ENCODE measurements around the gene MRPL22.
"Not testable (repeated sequence)": the region's sequence is repeated elsewhere in the genome, so short reads cannot be mapped to it uniquely, and the experiment has no call there.

The MRPL22 gene

DNA sequence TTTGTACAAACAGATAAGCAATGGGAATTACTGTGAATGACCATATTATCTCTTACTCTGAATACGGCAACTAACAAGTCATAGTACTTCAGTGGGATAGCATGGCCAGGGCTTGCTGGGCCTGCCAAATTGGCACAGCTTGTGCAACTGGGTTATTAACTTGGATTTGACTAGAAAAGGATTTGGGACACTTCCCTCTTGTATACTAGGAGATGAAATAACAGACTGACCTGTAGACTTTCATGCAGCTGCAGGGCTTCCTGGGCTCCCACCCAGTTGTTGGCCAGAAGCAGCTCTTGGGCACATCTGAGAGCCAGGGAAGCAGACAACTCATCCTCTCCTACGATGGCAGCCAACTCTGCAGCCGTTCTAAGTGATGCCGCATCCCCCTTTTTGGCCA, 42.7 kb upstream of the MRPL22 start:
- no peak overlapping the region for H3K27ac ChIP-seq
- H3K27me3 ChIP-seq: no peaks in the 10 kb centered on the region
- TF ChIP-seq, protein P1, sequence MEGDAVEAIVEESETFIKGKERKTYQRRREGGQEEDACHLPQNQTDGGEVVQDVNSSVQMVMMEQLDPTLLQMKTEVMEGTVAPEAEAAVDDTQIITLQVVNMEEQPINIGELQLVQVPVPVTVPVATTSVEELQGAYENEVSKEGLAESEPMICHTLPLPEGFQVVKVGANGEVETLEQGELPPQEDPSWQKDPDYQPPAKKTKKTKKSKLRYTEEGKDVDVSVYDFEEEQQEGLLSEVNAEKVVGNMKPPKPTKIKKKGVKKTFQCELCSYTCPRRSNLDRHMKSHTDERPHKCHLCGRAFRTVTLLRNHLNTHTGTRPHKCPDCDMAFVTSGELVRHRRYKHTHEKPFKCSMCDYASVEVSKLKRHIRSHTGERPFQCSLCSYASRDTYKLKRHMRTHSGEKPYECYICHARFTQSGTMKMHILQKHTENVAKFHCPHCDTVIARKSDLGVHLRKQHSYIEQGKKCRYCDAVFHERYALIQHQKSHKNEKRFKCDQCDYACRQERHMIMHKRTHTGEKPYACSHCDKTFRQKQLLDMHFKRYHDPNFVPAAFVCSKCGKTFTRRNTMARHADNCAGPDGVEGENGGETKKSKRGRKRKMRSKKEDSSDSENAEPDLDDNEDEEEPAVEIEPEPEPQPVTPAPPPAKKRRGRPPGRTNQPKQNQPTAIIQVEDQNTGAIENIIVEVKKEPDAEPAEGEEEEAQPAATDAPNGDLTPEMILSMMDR (IDR thresholded peaks at IDR 0.05): no peak
- no peaks in the 10 kb centered on the region for H3K9me3 ChIP-seq
- peaks cover 52% of the 10 kb centered on the region for H3K36me3 ChIP-seq
- H3K4me1 ChIP-seq (ENCODE audit: control insufficient read depth in 1 of 2, insufficient read depth in 1 of 2, low read depth in 1 of 2, low read length in 1 of 2): no peaks in the 10 kb centered on the region
- no peak overlapping the region for H3K4me3 ChIP-seq (ENCODE audit: low read depth in 1 of 2, low read length in 1 of 2)

DNA sequence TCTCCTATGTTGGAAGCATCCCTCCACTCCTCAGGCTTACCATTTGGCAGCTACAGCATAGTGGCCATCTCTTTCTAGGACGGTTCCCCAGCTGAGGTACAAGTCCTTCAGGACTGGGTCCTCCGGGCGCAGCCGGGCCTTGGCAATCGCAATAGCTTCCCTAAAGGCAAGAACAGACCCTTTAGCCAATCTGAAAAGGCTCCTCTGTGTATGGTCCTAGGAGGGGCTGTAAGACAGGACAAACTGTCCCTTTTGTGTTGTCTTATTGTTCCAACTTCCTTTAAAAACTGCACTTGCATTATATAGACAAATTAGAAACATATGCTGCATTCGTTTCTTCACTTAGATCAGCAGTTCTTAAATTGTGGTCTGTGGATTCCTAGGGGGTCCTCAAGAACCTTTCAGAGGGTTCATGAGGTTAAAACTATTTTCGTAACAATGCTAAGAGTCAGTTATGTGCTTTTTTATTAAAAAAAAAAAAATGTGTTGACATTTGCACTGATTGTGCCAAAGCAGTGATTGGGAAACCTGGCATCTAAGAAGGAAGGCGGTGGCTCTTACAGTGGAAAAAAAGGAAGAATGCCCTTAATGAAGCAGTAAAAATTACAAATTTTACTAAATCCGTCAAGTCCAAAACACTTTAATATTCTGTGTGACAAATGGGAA, 41.6 kb upstream of the MRPL22 start:
- H3K4me1 ChIP-seq (ENCODE audit: control insufficient read depth in 1 of 2, insufficient read depth in 1 of 2, low read depth in 1 of 2, low read length in 1 of 2): no peaks in the 10 kb centered on the region
- H3K9me3 ChIP-seq: no peaks in the 10 kb centered on the region
- no peak overlapping the region for H3K4me3 ChIP-seq (ENCODE audit: low read depth in 1 of 2, low read length in 1 of 2)
- no peaks in the 10 kb centered on the region for H3K27me3 ChIP-seq
- H3K36me3 ChIP-seq: peaks cover 49% of the 10 kb centered on the region
- H3K27ac ChIP-seq: no peak overlapping the region
- TF ChIP-seq, protein P1 (IDR thresholded peaks at IDR 0.05): no peak

DNA sequence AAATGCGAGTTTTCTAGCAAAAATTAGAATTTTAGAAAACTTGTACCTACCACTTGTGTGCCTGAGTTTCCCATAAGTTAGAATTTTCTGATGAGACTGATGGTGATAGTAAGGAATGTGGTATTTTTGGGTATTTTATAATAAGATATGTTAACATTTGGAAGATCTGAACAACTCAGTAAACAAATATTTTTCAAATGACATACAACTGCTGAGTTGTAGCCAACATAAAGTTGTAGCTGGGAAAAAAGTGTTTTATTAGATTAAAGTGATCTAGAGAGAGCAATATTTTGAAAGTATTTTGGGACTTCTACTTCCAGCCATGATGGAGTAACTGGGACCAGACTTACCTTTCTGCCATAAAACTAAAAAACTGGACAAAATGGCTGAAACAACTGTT, 40.8 kb upstream of the MRPL22 start:
- H3K4me3 ChIP-seq (ENCODE audit: low read depth in 1 of 2, low read length in 1 of 2): no peak overlapping the region
- no peaks in the 10 kb centered on the region for H3K27me3 ChIP-seq
- no peaks in the 10 kb centered on the region for H3K4me1 ChIP-seq (ENCODE audit: control insufficient read depth in 1 of 2, insufficient read depth in 1 of 2, low read depth in 1 of 2, low read length in 1 of 2)
- H3K9me3 ChIP-seq: no peaks in the 10 kb centered on the region
- peaks cover 46% of the 10 kb centered on the region for H3K36me3 ChIP-seq
- H3K27ac ChIP-seq: no peak overlapping the region
- TF ChIP-seq, protein P1 (IDR thresholded peaks at IDR 0.05): no peak

DNA sequence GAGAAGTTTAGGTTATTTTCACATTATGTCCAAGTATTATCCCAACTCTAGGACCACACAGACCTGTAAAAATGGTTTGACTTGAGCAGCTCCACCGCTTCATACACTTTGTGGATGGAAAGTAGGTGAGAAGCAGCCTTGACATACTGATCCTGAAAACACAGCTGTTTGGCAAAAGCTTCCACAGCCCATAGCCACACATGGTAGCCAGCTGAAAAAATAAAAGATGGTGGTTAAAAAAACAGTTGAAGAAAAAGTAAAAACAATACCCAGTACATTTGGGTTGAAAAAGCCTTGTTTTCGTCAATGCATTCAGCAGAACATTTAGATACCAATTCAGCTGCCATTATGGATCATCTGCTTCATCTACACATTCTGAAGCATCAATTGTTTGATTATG, 39.6 kb upstream of the MRPL22 start:
- Histone ChIP-seq H3K4me1 (ENCODE audit: control insufficient read depth in 1 of 2, insufficient read depth in 1 of 2, low read depth in 1 of 2, low read length in 1 of 2) (no peaks in the 10 kb centered on the region), H3K27ac (no peak overlapping the region), H3K27me3 (no peaks in the 10 kb centered on the region), H3K9me3 (no peaks in the 10 kb centered on the region), H3K4me3 (ENCODE audit: low read depth in 1 of 2, low read length in 1 of 2) (no peak overlapping the region), H3K36me3 (peaks cover 40% of the 10 kb centered on the region)
- TF ChIP-seq, protein P1 (IDR thresholded peaks at IDR 0.05): no peak

DNA sequence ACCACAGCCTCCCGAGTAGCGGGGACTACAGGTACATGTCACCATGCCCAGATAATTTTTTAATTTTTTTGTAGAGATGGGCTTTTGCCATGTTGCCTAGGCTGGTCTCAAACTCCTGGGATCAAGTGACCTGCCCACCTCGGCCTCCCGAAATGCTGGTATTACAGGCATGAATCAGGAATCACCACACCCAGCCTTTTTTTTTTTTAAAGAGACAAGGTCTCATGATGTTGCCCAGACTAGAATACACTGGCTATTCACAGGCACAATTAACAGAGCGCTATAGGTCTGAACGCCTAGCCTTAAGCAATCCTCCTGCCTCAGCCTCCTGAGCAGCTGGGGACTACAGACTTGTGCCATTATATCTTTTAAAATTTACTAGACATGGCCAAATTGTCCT, 39.0 kb upstream of the MRPL22 start:
- Histone ChIP-seq H3K4me1 (ENCODE audit: control insufficient read depth in 1 of 2, insufficient read depth in 1 of 2, low read depth in 1 of 2, low read length in 1 of 2) (no peaks in the 10 kb centered on the region), H3K27ac (no peak overlapping the region), H3K9me3 (no peaks in the 10 kb centered on the region), H3K4me3 (ENCODE audit: low read depth in 1 of 2, low read length in 1 of 2) (no peak overlapping the region), H3K27me3 (no peaks in the 10 kb centered on the region), H3K36me3 (peaks cover 45% of the 10 kb centered on the region)
- TF ChIP-seq, protein P1 (IDR thresholded peaks at IDR 0.05): no peak

DNA sequence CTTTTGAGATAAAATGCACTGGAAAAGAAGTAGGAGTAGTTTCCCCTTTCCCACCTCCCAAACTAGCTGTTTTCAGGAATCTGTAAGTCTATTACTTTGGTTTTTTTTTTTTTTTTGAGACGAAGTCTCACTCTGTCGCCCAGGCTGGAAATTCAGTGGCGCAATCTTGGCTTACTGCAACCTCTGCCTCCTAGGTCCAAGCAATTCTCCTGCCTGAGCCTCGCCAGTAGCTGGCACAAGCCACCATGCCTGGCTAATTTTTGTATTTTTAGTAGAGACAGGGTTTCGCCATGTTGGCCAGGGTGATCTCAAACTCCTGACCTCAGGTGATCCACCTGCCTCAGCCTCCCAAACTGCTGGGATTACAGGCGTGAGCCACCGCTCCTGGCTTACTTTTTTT, 35.3 kb upstream of the MRPL22 start:
- not testable (repeated sequence) for H3K4me1 ChIP-seq (ENCODE audit: control insufficient read depth in 1 of 2, insufficient read depth in 1 of 2, low read depth in 1 of 2, low read length in 1 of 2); H3K9me3 ChIP-seq
- H3K36me3 ChIP-seq: peaks cover 49% of the 10 kb centered on the region

More for the DNA sequence above, 35.3 kb upstream of the MRPL22 start:
- H3K27ac ChIP-seq; H3K27me3 ChIP-seq; H3K4me3 ChIP-seq (ENCODE audit: low read depth in 1 of 2, low read length in 1 of 2): not testable (repeated sequence)

Measured in neutrophil (primary cell).